ENCODE data around the gene MORN3.
"Not testable (repeated sequence)": the region's sequence is repeated elsewhere in the genome, so short reads cannot be mapped to it uniquely, and the experiment has no call there.

Gene MORN3

DNA sequence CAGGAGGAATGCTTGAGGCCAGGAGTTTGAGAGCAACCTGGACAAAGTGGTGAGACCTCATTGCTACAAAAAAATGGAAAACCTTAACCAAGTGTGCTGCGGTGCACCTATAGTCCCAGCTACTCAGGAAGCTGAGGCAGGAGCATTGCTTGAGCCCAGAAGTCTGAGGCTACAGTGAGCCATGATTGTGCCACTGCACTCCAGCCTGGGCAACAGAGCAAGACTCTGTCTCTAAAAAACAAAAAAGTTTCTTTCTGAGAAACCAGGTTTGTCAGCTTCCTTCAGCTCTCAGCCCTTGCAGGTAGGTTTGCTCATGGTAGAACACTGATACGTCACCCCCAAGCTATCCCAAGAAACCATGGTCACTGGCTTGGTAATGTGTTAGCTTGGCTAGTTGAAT, 20.0 kb upstream of the MORN3 start:
- DNase-seq: no peak

GRCh38 chr12:121688966-121689365, 19.5 kb upstream of the MORN3 start:
- no peak for DNase-seq

DNA sequence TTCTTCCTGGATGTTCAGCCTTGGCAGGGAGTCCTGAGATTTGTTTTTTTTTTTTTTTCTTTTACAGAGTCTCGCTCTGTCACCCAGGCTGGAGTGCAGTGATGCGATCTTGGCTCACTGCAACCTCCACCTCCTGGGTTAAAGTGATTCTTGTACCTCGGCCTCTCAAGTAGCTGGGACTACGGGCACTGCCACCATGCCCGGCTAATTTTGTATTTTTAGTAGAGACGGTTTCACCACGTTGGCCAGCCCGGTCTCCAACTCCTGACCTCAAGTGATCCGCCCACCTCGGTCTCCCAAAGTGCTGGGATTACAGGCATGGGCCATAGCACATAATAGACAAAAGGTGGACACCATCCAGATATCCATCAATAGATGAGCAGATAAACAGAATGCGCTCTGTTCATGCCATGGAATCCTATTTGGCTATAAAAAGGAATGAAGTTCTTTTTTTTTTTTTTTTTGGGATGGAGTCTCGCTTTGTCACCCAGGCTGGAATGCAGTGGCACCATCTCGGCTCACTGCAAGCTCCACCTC, 10.3 kb upstream of the MORN3 start:
- not testable (repeated sequence) for DNase-seq

DNA sequence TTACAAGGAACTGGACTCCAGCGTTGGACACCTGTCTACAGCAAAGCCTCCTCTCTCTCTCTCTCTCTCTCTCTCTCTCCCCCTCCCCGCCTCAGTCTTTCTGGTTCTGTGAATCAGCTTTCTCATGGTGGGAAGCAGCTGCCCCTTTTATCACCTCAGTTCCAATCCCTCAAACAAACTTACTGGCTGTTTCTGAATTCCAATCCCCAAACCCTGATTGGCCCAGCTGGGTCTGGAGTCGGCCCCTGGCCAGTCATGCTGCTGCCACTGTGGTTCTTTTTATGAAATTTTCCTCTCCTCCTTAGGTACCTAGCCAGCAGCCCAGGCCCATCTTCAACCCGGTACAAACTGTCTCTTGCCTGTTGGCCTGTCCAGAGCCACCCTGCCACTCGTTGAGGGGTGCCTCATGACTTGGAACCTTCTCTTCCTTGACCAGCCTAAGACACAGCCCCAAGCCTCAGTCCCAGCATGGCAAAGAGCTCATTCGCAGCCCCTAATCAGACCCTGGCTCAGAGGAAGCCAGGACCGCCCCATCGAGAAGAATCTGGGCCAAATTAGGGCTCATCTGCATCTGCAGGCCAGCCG, 9.4 kb upstream of the MORN3 start:
- no peak for DNase-seq

DNA sequence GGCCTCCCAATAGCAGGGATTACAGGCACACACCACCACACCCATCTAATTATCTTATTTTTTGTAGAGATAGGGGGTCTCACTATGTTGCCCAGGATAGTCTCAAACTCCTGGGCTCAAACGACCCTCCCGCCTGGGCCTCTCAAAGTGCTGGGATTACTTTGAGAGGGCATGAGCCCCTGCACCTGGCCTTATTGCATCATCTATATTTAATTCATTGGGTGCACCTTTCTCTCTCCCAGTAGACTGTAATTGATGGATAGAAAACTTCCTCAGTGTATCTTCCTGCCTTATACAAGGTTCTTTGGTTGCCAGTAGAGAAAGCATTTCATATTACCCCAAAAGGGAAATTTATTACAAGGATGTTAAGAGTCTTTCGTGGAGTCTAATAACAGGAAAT, 8.9 kb upstream of the MORN3 start:
- no peak for DNase-seq

- no peak for DNase-seq
These were observed 6.7 kb upstream of the MORN3 start for GRCh38 chr12:121676190-121676589.

DNA sequence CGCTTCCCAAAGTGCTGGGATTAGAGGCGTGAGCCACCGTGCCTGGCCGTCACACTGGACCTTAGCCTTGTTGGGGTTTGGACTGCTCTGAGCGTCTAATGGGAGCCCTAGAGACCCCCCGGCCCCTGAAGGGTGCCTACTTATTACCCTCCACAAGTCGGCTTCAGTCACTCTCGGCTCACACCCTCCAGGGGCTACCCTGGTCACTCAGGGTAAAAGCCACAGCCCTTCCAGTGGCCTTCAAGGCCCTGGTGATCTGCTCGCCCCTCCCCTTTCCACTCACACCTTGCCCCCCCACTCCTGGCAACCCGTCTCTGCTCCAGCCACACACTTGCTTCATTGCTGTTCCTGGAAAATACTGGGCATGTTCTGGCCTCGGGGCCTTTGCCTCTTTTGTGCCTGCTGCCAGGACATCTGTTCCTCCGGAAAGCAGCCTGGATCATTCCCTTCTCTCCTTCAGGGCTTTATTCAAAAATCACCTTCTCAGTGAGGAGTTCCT, 3.6 kb upstream of the MORN3 start:
- no peak for DNase-seq

DNA sequence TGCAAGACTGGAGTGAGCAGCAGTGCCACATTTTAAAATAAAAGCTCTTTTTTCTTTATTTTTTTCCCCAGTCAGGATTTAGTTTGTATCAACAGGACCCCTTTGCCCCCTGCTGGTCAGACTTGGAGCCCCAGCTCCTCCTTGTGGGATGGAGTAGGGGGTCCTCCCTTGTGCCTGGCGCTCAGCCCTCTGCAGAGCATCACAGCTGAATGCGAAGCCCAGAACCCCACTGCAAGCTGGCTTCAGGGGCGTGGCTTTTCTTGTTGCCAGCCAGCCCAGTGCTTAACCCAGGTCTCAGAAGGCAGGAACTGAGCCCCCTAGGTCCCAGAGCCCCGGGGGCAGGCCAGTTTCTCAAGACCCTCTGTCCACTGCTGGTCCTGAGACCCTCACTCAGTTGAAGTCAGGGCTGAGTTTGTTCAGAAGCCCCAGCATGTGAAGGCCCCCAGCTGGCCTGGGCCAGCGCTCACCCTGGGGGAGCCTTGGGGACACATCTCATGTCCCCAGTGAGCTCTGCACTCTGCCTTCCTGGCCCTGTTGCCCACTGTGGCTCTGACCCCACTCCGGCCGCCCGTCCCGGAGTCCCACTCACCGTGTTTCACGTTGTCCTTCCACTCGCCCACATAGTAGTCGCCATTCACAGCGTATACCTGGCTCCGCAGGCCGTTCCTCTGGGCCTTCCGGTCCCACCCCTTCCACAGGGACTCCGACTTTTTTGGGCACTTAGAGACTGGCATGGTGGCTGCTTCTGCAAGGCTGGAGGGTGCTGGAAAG, 519 bp downstream of the MORN3 start:
- DNase-seq: no peak

DNA sequence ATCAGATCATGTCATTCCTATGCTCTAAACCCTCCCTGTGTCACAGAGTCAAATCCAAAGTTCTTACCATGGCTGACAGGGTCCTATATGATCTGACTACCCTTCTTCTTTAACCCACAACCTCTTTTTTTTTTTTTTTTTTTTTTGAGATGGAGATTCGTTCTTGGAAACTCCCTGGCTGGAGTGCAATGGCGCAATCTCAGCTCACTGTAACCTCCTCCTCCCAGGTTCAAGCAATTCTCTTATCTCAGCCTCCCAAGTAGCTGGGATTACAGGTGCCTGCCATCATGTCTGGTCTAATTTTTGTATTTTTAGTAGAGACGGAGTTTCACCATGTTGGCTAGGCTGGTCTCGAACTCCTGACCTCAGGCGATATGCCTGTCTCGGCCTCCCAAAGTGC, 2.6 kb downstream of the MORN3 start:
- not testable (repeated sequence) for DNase-seq

- DNase-seq: no peak
These were observed 5.9 kb downstream of the MORN3 start for GRCh38 chr12:121663610-121663929.

- DNase-seq: not testable (repeated sequence)
These were observed 7.9 kb downstream of the MORN3 start for GRCh38 chr12:121661353-121662105.

DNA sequence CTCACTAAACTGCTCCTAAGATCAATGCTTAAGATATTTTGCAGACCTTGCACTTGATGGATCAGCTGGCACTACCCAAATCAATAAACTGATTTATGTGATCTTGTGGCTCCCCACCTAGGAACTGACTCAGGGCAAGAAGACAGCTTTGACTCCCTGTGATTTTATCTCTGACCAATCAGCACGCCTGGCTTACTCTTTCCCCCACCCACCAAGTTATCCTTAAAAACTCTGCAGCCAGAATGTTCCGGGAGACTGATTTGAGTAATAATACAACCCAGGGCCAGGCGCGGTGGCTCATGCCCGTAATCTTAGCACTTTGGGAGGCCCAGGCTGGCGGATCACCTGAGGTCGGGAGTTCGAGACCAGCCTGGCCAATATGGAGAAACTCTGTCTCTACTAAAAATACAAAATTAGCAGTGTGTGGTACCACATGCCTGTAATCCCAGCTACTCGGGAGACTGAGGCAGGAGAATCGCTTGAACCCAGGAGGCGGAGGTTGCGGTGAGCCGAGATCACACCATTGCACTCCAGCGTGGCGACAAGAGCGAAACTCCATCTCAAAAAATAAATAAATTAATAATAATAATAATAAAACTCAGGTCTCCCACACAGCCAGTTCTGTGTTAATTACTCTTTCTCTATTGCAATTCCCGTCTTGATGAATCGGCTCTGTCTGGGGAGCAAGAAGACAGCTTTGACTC, 12.0 kb downstream of the MORN3 start:
- no peak for DNase-seq

DNA sequence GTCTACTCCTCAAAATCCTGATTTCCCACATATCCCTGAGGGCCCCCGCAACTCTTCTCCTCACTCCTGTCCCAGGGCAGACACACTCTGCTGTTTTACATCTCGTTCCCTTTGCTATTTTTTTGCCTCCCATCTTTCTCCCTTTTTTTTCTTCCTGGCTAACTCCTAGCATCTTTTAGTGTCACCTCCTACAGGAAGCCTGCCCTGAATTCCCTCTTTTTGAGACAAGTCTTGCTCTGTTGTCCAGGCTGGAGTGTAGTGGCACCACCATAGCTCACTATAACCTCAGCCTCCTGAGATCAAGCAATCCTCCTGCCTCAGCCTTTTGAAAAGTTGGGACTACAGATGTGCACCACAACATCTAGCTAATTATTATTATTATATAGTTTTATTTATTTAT, 13.3 kb downstream of the MORN3 start:
- no peak for DNase-seq

GRCh38 chr12:121653999-121654398, 15.5 kb downstream of the MORN3 start:
- no peak for DNase-seq

DNA sequence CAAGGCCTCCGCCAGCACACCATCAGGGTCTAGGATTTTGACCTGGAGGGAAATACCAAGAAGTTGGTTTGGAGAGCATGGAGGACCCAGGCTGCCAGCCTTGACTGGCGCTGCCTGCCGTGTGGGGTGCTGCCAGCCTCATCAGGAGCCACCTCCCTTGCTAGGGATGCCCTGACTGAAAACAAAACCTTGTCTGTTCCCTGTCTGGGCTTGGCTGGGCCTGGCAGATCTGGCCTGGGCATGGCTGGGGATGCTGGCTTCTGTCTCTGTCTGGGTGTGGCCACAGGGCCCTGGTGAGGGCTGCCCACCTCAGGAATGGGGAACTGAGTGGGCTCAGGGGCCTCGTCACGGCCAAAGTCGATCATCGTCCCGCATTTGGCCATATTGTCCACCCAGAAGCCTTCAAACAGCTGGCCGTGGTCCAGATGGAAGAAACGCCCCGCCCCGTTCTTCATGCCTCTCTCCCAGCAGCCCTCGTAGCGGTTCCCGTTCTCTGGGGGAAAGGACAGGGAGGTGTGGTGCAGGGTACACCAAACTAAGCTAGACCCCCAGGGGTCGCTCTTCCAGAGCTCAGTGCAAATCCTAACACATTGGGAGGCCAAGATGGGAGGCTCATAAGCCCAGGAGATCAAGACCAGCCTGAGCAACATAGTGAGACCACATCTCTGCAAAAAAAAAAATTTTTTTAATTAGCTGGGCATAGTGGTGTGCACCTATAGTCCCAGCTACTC, 16.5 kb downstream of the MORN3 start:
- no peak for DNase-seq

DNA sequence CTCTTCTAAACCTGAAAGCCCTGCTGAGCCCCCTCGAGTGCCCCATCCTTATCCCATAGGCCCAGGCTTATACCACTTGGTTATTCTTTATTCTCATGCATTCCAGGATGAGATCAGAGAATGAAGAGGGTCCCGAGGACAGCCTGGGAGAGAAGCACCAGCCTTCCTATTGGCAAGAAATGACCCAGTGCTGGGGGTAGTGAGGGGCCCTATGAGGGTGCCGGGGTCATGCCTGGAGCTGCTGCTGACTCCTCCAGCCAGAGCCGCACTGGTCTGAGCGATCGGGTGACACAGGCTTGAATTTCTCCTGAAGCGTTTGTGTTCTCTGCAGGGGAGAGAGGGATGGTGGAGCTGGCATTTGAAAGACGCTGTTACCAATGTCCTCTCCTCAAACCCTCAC, 18.1 kb downstream of the MORN3 start:
- no peak for DNase-seq

- no peak for DNase-seq
These were observed 19.6 kb downstream of the MORN3 start for GRCh38 chr12:121649819-121650353.

DNA sequence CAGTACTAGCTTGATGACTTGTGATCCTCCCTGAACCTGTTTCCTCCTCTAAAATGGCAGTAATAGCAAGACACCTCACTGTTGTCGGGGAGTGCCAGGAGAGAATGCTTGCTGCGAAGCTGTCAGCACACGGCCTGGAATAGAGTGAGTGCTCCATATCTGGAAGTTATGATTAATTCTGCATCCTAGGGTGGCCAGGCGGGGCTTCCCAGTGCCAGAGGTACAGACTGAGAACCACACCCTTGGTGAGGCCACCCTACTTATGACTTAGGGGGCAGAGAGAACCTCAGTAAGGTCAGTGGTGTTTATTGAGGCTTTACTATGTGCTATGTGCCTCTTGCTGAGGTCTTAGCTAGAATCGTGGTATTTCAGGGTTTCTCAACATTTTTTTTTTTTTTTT, 20.1 kb downstream of the MORN3 start:
- DNase-seq: no peak

- no peak for DNase-seq
These were observed 20.9 kb downstream of the MORN3 start for GRCh38 chr12:121648458-121649028.

- DNase-seq: no peak
These were observed 28.2 kb downstream of the MORN3 start for GRCh38 chr12:121641343-121641630.

DNA sequence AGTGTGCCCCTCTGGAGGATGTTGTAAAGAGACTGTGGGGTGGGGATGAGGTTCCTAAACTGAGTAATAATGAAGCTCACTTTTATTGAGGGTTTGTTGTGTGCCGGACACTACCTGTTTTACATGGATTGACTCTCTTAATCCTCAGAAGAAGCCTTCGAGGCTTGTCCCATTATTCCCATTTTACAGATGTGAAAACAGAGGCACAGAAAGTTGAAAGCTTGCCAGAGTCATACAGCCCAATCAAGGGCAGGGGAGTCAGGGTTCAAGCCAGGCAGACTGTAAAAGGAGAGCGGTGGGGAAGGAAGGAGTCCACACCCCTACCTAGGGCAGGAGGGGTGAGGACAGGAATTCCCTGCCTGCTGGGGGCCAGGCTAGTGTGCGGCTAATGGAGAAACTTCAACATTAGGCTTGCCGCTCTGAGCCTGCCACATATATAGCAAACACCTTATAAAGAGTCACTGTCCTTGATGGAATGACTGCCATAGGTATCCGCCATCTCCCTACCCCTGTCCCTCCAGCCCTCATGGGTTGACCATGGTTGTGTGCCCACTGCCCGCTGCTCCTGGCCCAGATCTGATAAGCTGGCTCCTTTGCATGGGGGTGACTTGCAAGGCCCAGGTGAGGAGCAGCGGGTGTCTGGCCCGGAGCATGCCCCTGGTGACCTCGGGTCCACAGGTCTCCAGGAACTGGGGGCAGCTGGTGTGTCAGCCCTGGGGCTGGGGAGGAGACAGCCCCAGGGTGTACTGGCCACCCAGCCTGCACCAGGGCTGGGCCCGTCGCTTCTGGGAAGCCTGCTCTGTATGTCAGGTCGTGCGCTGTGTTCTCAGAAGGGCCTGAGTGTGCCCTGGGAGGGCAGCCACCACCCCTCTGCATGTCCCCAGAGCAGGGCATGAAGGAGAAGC, 30.9 kb downstream of the MORN3 start:
- DNase-seq: no peak

Data from SHP77 treated with DMSO at 0.1 percent for 48 hours (cell line).